ENCODE data around the gene NRF1.
"Not testable (repeated sequence)": the region's sequence is repeated elsewhere in the genome, so short reads cannot be mapped to it uniquely, and the experiment has no call there.

The NRF1 gene

GRCh38 chr7:129611246-129612111, at the start of gene NRF1:
TSS of gene NRF1 (plus strand) at chr7:129611720. CDS start at chr7:129657352, 45,632 bp downstream.
- ChIA-PET POLR2A (interaction anchor here (0.5 to 0.6 kb wide), 2 partner anchors 11 to 101 kb away, joined by 3 to 10 read pairs; no protein-coding TSS in a partner anchor), CTCF (interaction anchor here (0.7 to 2.6 kb wide), 11 partner anchors 10 to 326 kb away, joined by 3 to 31 read pairs (median 4); no protein-coding TSS in a partner anchor)
- DNase-seq (ENCODE audit: extremely low spot score) = peak; percentile 88
- no peak for TF ChIP-seq CTCF (IDR thresholded peaks at IDR 0.05; ENCODE audit: control extremely low read depth, extremely low read depth, low read depth, missing control alignments)

GRCh38 chr7:129566323-129566722, 45.2 kb upstream of the NRF1 start:
- DNase-seq (ENCODE audit: extremely low spot score); POLR2A ChIA-PET: not testable (repeated sequence)
- CTCF ChIA-PET = interaction anchor here (1.1 kb wide), 1 partner anchor 39 kb away, joined by 3 read pairs; no protein-coding TSS in a partner anchor

- ChIA-PET CTCF (interaction anchor here (0.8 to 1.7 kb wide), 3 partner anchors 10 to 263 kb away, joined by 3 read pairs; no protein-coding TSS in a partner anchor), POLR2A (no interaction called here)
- no peak for TF ChIP-seq CTCF (IDR thresholded peaks at IDR 0.05; ENCODE audit: control extremely low read depth, extremely low read depth, low read depth, missing control alignments)
- DNase-seq (ENCODE audit: extremely low spot score) = no peak
Observed at GRCh38 chr7:129567377-129567776, 44.1 kb upstream of the NRF1 start.

- ChIA-PET POLR2A (no interaction called here), CTCF (interaction anchor here (0.8 to 1.7 kb wide), 3 partner anchors 10 to 262 kb away, joined by 3 read pairs; no protein-coding TSS in a partner anchor)
- DNase-seq (ENCODE audit: extremely low spot score) = no peak
- no peak for TF ChIP-seq CTCF (IDR thresholded peaks at IDR 0.05; ENCODE audit: control extremely low read depth, extremely low read depth, low read depth, missing control alignments)
Observed at GRCh38 chr7:129568240-129568639, 43.3 kb upstream of the NRF1 start.

- no peak for TF ChIP-seq CTCF (IDR thresholded peaks at IDR 0.05; ENCODE audit: control extremely low read depth, extremely low read depth, low read depth, missing control alignments)
- no peak for DNase-seq (ENCODE audit: extremely low spot score)
- ChIA-PET CTCF (no interaction called here), POLR2A (no interaction called here)
Observed at GRCh38 chr7:129569326-129569725, 42.2 kb upstream of the NRF1 start.

- ChIA-PET POLR2A (no interaction called here), CTCF (no interaction called here)
- DNase-seq (ENCODE audit: extremely low spot score) = no peak
- no peak for TF ChIP-seq CTCF (IDR thresholded peaks at IDR 0.05; ENCODE audit: control extremely low read depth, extremely low read depth, low read depth, missing control alignments)
Observed at GRCh38 chr7:129569811-129570215, 41.7 kb upstream of the NRF1 start.

- TF ChIP-seq CTCF (IDR thresholded peaks at IDR 0.05; ENCODE audit: control extremely low read depth, extremely low read depth, low read depth, missing control alignments) = no peak
- DNase-seq (ENCODE audit: extremely low spot score) = no peak
- POLR2A ChIA-PET = no interaction called here
- CTCF ChIA-PET = no interaction called here
Observed at GRCh38 chr7:129571201-129571600, 40.3 kb upstream of the NRF1 start.
